HepG2 (cell line): ENCODE data around the gene FDPS. TPM values are rescaled to one million over a fixed set of nuclear protein-coding genes. Genes with fewer than 3 reads are reported as not detected.
A peak's percentile ranks its signal among the peaks of the same experiment; 100 is the strongest.

ENCODE experiments used
- BCLAF1 ChIP-seq: fragments of 450-650 bp; IDR thresholded peaks from 2 replicates; pipeline ENCODE4 v1.6.1; 2017; ENCODE audit warnings: mild to moderate bottlenecking
- E2F1 ChIP-seq: sonication (generic); formaldehyde crosslinking; IDR thresholded peaks from 2 replicates; pipeline ENCODE4 v1.5.0; 2020; ENCODE audit warnings: missing genetic modification reagents
- FUBP1 ChIP-seq: sonication (generic); formaldehyde crosslinking; IDR thresholded peaks from 2 replicates; pipeline ENCODE4 v1.5.1; 2020; ENCODE audit warnings: missing genetic modification reagents, mild to moderate bottlenecking, borderline replicate concordance
- HCFC1 ChIP-seq: fragments of 150-350 bp; IDR thresholded peaks from 2 replicates; pipeline ENCODE4 v1.6.1; 2014; ENCODE audit warnings: low read depth, low read length
- IRX3 ChIP-seq: sonication (generic); formaldehyde crosslinking; IDR thresholded peaks from 2 replicates; pipeline ENCODE4 v1.8.1; 2023; ENCODE audit warnings: mild to moderate bottlenecking, low read depth, missing genetic modification reagents, borderline replicate concordance
- KAT8 ChIP-seq: IDR thresholded peaks from 2 replicates; pipeline ENCODE4 v1.6.1; 2016; ENCODE audit warnings: missing genetic modification reagents, missing compliant biosample characterization
- KMT2A ChIP-seq: sonication (generic); formaldehyde crosslinking; IDR thresholded peaks from 2 replicates; pipeline ENCODE4 v1.4.0; 2020; ENCODE audit warnings: missing genetic modification reagents
- PCBP1 ChIP-seq: fragments of 200-400 bp; formaldehyde crosslinking; IDR thresholded peaks from 2 replicates; pipeline ENCODE4 v1.6.1; 2017; ENCODE audit warnings: mild to moderate bottlenecking, low read depth, low read length, borderline replicate concordance
- RORA ChIP-seq: sonication (generic); formaldehyde crosslinking; IDR thresholded peaks from 2 replicates; pipeline ENCODE4 v1.5.0; 2020; ENCODE audit warnings: mild to moderate bottlenecking, missing genetic modification reagents, moderate library complexity
- THRA ChIP-seq: sonication (generic); formaldehyde crosslinking; IDR thresholded peaks from 2 replicates; pipeline ENCODE4 v1.4.0; 2020; ENCODE audit warnings: missing genetic modification reagents, borderline replicate concordance
- ZMYM3 ChIP-seq: sonication (generic); formaldehyde crosslinking; IDR thresholded peaks from 2 replicates; pipeline ENCODE4 v1.5.1; 2020; ENCODE audit warnings: mild to moderate bottlenecking, missing genetic modification reagents
- ZNF704 ChIP-seq: sonication (generic); formaldehyde crosslinking; IDR thresholded peaks from 2 replicates; pipeline ENCODE4 v1.8.1; 2023; ENCODE audit warnings: mild to moderate bottlenecking, inconsistent platforms, moderate library complexity, missing genetic modification reagents, borderline replicate concordance
- ZNF720 ChIP-seq: sonication (generic); formaldehyde crosslinking; IDR thresholded peaks from 2 replicates; pipeline ENCODE4 v1.4.0; 2020; ENCODE audit warnings: missing genetic modification reagents
- polyA plus RNA-seq, 8 experiments: library from polyadenylated mRNA; depleted of rRNA in 3 of 8; stranded (reverse) in 7 of 8; unstranded in 1 of 8; fragments of >200 nt; fragmentation: Illumina TruSeq in 4 of 8; extraction: Trizol in 4 of 8; gene quantifications; 2 replicates each; pipeline versions ENCODE4 v1.2.1 to v1.2.3, GENCODE V29; 2011 to 2016; ENCODE audit warnings: low read depth in 4 of 8, missing spikeins in 1 of 8, mixed read lengths in 1 of 8; ENCODE audit not compliant: insufficient read depth in 1 of 8
- total RNA-seq, 5 experiments: library from RNA; depleted of rRNA; stranded (reverse); fragments of >200 nt; fragmentation: Illumina TruSeq; extraction: Trizol; gene quantifications; 2 replicates each; pipeline ENCODE4 v1.2.3, GENCODE V29; 2016; ENCODE audit warnings: low read depth in 1 of 5
- TF ChIP-seq, protein P1 (sequence below): sonication (generic); formaldehyde crosslinking; IDR thresholded peaks from 2 replicates; pipeline ENCODE4 v1.4.0; 2020; ENCODE audit warnings: missing genetic modification reagents
- TF ChIP-seq, protein P2 (sequence below): sonication (generic); formaldehyde crosslinking; IDR thresholded peaks from 2 replicates; pipeline ENCODE4 v1.5.1; 2020; ENCODE audit warnings: mild to moderate bottlenecking, missing genetic modification reagents, moderate library complexity

FDPS gene
- total and polyA plus RNA-seq, 2 of the 13 experiments (the other 11 are each of a cell fraction or from before 2014, with no cell fraction given): 264 to 519 TPM

- TF ChIP-seq, protein P1, sequence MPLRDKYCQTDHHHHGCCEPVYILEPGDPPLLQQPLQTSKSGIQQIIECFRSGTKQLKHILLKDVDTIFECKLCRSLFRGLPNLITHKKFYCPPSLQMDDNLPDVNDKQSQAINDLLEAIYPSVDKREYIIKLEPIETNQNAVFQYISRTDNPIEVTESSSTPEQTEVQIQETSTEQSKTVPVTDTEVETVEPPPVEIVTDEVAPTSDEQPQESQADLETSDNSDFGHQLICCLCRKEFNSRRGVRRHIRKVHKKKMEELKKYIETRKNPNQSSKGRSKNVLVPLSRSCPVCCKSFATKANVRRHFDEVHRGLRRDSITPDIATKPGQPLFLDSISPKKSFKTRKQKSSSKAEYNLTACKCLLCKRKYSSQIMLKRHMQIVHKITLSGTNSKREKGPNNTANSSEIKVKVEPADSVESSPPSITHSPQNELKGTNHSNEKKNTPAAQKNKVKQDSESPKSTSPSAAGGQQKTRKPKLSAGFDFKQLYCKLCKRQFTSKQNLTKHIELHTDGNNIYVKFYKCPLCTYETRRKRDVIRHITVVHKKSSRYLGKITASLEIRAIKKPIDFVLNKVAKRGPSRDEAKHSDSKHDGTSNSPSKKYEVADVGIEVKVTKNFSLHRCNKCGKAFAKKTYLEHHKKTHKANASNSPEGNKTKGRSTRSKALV: no peak
- TF ChIP-seq FUBP1 (CRISPR knock-in tag): 0 out of 2 replicates have a peak, but pooled peaks have one; percentile 66
- TF ChIP-seq E2F1 (CRISPR knock-in tag): peak; percentile 24; the same call in 1 of the 2 replicates
- TF ChIP-seq BCLAF1: no peak
- no peak for TF ChIP-seq RORA (CRISPR knock-in tag)
- TF ChIP-seq HCFC1: peak; percentile 93
- peak; percentile 87; the same call in 1 of the 2 replicates for TF ChIP-seq IRX3
- TF ChIP-seq PCBP1: no peak
- TF ChIP-seq, protein P2, sequence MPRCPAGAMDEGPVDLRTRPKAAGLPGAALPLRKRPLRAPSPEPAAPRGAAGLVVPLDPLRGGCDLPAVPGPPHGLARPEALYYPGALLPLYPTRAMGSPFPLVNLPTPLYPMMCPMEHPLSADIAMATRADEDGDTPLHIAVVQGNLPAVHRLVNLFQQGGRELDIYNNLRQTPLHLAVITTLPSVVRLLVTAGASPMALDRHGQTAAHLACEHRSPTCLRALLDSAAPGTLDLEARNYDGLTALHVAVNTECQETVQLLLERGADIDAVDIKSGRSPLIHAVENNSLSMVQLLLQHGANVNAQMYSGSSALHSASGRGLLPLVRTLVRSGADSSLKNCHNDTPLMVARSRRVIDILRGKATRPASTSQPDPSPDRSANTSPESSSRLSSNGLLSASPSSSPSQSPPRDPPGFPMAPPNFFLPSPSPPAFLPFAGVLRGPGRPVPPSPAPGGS (CRISPR knock-in tag): peak; percentile 76
- TF ChIP-seq KMT2A (CRISPR knock-in tag): peak; percentile 54; the same call in 1 of the 2 replicates
- TF ChIP-seq ZNF720 (CRISPR knock-in tag): no peak
- no peak for TF ChIP-seq ZMYM3 (CRISPR knock-in tag)
- TF ChIP-seq ZNF704 (CRISPR knock-in tag): 0 out of 2 replicates have a peak, but pooled peaks have one; percentile 65
- TF ChIP-seq KAT8: peak; percentile 90
- no peak; the same call in 1 of the 2 replicates for TF ChIP-seq THRA
Measured at GRCh38 chr1:155261852-155262673, 46.6 kb upstream of the FDPS start, which contains the start of gene SCAMP3 (continued).
